IPS-NIHi7 (cell line): ENCODE data around the gene TRIM25.

Experiments
- DNase-seq: peaks from one replicate; pipeline ENCODE4 v3.0.0; 2012; ENCODE audit warnings: mixed read lengths; ENCODE audit errors: extremely low spot score

Gene TRIM25

DNA sequence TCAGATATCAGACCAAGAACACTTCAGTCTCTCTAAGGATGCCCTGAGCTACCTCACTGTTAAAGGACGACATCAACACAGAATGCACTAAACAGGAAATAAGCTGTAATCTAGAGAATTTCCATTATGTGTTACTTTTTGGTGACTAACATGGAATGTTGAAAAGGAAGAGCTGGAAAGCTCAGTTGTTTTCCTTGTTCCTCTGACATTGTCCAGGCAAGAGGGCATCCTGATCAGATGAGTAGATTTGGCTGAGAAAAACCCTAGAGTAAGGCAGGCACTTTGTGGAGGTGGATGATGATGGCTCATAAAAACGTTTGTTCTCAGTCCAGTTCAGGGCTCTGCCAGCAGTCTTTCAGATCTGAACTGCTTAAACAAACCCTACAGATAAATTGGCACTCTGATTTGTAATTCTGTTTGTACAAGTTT is 45.9 kb downstream of the TRIM25 start:
- no peak for DNase-seq

DNA sequence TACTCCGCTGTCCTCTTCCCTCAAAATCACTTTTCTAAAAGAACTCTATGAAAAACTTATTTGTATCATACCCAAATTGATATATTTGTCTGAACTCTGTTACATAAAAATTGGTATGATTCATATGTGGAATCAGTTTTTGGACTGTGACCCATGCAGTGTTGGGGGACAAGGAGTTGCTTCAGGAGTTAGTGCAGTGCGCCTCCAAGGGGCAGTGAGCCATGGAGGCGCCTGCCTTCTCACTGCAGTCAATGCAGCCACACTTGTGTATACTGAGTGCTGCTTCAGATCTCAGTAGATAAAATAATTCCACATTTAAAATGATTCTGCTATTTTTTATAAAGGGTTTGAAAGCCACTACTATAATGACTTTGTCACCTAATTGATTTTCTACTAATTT is 47.4 kb downstream of the TRIM25 start:
- no peak for DNase-seq

DNA sequence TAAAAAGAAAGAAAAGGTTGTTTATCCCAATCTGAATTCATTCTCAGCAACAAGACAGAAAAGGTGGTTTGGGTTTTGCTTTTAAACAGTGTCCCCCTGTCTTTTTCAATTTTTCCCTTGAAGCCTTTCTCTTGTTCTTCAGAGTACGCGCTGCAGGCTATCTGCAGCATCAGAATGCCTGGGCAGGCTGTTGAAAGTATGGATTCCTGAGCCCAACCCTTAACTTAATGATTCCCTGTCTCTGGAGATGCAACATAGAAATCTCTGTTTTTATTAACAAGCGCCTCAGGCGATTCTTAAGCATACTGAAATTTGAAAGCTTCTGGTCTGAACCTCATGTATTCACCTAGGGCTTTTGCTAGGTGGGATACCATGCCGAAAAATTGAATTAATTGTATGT is 47.8 kb downstream of the TRIM25 start:
- no peak for DNase-seq

DNA sequence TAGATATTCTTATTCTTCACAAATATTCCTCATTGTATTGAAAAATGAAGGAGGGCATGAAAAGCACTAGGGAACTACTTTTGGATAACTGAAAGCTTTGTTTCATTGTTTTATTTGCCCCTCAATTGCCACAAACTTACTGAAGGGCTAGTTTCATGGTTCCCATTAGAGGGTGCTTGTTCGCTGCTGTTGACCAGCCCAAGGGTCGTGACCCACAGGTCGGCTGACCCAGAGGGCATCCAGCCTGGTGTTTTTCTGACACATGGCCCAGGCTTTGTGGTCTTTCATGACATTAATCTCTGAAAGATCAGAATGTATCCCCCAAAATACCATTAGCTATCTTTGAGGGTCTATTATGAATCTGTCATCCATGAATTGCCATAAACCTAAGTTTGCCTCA is 49.9 kb downstream of the TRIM25 start:
- DNase-seq: no peak

DNA sequence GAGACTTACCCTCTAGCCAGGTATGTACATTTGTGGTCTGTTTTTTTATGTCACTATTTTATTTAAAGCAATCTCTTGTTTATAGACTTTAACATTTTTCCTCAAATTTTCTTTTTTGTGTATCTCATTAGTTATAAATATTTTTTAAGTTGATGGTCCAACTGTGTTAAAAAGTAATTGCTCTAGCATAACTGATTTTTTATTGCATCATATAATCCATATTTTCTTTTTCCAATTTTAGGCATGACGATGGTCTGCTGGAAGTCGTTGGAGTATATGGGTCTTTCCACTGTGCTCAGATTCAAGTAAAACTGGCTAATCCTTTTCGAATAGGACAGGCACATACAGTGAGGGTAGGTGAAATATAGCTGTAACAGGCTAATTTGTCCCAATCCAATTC is 52.0 kb downstream of the TRIM25 start:
- DNase-seq: no peak

DNA sequence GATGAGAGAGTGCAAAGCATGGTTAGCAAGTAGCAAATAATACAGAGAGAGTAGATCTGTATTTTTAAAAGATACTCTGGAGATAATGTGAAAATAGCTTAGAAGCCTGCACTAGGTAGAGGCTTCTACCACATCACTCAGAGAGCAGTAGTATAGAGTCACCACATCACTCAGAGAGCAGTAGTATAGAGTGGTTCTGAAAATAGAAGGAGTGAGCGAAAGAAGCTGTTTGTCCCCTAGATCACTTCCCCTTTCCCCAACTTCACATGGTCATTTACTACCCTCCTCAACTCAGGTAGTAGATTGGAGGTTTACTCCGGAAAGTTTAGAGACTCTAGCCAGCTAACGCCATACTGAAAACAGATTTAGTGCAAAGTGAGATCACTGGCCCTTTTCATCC is 62.8 kb downstream of the TRIM25 start:
- DNase-seq: no peak

DNA sequence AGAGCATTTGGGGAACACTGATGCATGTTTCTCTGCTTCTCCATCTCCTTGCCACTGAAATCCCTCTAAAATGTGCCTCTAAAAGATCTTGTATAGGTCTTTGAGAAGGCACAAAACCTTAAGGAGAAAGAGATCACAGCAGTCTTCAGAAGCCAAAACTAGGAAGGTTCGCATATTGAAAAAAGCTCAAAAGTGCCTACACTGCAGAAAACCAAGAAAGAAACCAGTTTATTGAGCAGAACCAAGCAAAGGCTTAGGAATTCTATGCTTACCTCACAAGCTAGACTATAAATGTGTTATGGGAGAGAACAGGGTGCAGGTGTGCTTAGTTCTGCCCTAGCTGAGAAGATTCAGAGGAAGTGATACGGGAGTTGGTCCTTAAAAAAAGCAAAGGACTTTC is 63.3 kb downstream of the TRIM25 start:
- DNase-seq: no peak

DNA sequence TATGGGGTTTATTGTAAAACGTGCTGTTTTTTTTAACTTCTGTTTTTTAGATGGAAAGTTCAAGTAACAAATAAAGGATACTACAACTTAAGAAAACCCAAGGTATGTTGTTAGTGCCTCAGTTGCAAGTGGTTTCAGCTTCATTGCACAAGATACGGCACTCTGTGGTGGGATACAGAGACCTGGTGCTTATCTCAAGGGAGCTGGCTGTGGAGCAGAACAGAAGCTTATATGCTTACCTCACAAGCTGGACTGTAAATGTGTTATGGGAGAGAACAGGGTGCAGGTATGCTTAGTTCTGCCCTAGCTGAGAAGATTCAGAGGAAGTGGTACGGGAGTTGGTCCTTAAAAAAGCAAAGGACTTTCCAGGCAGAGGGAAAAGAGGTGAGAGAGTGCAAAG is 64.7 kb downstream of the TRIM25 start:
- DNase-seq: no peak

DNA sequence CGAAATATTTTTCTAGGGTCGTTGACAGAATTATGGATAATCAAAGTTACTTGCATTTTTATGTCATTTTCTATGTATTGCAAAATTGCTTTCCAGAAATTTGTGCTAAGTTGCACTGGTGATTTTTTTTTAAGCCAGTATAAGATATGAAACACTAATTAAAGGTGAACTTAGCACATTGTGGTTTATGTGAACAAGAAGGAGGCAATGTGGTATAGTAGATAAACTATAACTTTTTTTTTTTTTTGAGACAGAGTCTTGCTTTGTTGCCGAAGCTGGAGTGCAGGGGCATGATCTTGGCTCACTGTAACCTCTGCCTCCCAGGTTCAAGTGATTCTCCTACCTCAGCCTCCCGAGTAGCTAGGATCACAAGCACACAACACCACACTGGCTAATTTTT is 66.7 kb downstream of the TRIM25 start:
- no peak for DNase-seq

DNA sequence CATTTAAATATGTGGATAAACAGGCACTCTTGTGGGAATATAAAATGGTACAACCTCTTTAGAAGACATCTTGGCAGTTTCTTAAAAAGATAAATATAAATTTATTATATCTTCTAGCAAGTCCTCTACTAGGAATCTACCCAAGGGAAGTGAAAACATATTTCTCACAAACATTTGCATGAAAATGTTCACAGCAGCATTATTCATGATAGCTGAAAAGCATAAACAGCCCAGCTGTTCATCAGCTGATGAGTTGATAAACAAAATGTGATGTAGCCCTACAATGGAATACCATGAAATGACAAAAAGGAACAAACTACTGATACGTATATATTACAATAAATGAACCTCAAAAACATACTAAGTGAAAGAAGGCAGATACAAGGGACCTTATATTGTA is 67.9 kb downstream of the TRIM25 start:
- DNase-seq: no peak

DNA sequence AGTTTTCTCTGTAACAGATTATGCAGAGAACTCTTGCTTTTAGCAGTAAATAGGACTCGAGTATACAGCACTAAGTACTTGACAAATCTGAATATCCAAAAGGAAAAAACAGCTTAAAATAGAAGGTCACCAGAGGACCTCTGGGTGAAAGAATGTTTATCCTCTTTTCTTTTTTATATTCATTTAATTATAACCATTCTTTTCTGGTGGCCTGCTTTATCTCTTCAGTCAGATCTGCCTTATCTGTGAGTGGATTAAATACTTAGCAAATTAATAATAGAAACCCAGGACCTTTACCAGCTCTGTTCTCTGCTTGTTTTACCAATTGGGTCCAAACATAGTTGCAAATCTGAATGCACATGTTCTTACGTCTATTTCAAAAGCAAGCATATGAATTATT is 71.3 kb downstream of the TRIM25 start:
- no peak for DNase-seq

DNA sequence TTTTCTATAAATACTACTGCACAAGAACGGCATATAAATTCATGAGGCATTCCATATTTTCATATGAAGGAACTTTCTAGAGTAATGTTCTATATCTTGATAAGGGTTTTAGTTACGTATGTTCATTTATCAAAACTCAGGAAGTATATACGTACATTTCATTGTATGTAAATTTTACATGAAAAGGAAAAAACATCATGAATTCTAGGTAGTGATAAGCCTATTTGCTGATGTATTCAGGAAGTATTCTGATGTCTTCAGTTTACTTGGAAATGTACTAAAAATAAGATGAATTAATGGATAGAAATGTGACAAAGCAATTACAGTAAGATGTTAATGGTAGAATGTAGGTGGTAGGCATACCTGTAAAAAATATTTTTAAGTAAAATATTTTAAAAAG is 75.2 kb downstream of the TRIM25 start:
- DNase-seq: no peak
